ENCODE results near the gene PKNOX2. TPM values are rescaled to one million over a fixed set of nuclear protein-coding genes. Genes with fewer than 3 reads are reported as not detected.

The PKNOX2 gene
- total and polyA plus RNA-seq, 2 of the 8 experiments (the other 6 are each of a cell fraction or from before 2014, with no cell fraction given): 2.0 TPM

DNA sequence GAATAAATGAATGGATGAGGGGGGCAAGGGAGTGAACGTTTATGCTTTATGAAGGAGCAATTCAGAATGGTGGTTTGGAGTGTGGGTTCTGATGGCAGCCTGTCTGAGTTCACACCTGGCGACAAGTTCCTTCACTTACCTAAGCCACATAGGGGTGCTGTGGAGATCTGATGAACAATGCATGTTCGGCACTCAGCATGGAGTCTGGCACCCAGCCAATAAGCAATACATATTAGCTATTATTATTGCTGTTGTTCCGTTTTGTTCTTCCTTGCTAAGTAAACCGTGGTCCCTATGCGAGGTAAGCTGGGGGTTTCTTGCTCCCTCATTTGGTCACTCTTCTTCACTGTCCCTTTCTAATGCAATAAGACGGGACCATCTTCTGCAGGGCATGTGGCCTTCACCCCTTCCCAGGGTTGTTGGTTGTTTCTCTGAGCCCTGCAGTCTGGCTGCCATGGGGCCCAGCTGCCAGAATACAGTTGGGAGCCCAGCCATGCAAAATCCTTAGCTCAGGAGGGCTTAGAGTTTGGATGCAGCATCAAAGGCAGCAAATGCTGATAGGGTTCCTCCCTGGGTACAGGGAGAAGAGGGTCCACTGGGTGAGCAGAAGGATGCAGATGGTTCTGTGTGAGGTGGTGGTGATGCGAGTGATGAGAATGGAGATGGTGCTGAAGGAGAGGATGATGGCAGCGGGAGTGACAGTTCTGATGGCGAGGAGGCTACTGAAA is 6.4 kb upstream of the PKNOX2 start:
- H3K56ac ChIP-seq (replicated peaks; ENCODE audit: insufficient read length, low read depth, low read length): no peak overlapping the region
- CTCF ChIA-PET (ENCODE audit: partially characterized antibody): interaction anchor here (0.6 to 5.7 kb wide), 9 partner anchors 11 to 200 kb away, joined by 3 to 42 read pairs (median 3); no protein-coding TSS in a partner anchor
- H3K23ac ChIP-seq (ENCODE audit: insufficient read length): no peak overlapping the region
- TF ChIP-seq, protein P1, sequence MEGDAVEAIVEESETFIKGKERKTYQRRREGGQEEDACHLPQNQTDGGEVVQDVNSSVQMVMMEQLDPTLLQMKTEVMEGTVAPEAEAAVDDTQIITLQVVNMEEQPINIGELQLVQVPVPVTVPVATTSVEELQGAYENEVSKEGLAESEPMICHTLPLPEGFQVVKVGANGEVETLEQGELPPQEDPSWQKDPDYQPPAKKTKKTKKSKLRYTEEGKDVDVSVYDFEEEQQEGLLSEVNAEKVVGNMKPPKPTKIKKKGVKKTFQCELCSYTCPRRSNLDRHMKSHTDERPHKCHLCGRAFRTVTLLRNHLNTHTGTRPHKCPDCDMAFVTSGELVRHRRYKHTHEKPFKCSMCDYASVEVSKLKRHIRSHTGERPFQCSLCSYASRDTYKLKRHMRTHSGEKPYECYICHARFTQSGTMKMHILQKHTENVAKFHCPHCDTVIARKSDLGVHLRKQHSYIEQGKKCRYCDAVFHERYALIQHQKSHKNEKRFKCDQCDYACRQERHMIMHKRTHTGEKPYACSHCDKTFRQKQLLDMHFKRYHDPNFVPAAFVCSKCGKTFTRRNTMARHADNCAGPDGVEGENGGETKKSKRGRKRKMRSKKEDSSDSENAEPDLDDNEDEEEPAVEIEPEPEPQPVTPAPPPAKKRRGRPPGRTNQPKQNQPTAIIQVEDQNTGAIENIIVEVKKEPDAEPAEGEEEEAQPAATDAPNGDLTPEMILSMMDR (IDR thresholded peaks at IDR 0.05; ENCODE audit: control extremely low read depth in 1 of 3, insufficient read depth in 1 of 3, low read depth in 1 of 3, low read length in 3 of 3): peak in 1 of 3 experiments; percentile 3; a peak in 1 of 4 replicates
- TF ChIP-seq RAD21 (IDR thresholded peaks at IDR 0.05 in 1 of 2, conservative IDR thresholded peaks at IDR 0.05 in 1 of 2; ENCODE audit: low read depth in 2 of 2, low read length in 2 of 2): no peak
- no peak overlapping the region for H3K4me3 ChIP-seq (ENCODE audit: extremely low read depth in 1 of 4, insufficient read depth in 2 of 4, low read depth in 3 of 4, low read length in 4 of 4)
- H3K4me1 ChIP-seq (replicated peaks in 1 of 4; ENCODE audit: control insufficient read depth in 3 of 4, insufficient read depth in 4 of 4, low read length in 3 of 4): peaks cover 2 to 8% (median 5%) of the 10 kb centered on the region in 4 experiments; a peak in 6 of 7 replicates
- peak overlapping the region; percentile 61 for H3K4ac ChIP-seq (replicated peaks; ENCODE audit: insufficient read length, low read depth, low read length)
- H3K27me3 ChIP-seq (replicated peaks in 1 of 4; ENCODE audit: control insufficient read depth in 3 of 4, extremely low read depth in 1 of 4, insufficient read depth in 3 of 4, low read length in 3 of 4): no peaks in the 10 kb centered on the region; a peak in 2 of 7 replicates
- H4K5ac ChIP-seq (ENCODE audit: insufficient read length, low read depth, low read length): no peak overlapping the region
- no peak overlapping the region for H3K4me2 ChIP-seq (ENCODE audit: insufficient read depth in 1 of 2, low read depth in 2 of 2, low read length in 2 of 2)
- H3K14ac ChIP-seq (ENCODE audit: insufficient read length): no peak overlapping the region
- H4K91ac ChIP-seq (replicated peaks; ENCODE audit: insufficient read length, low read length): no peak overlapping the region
- H2AK5ac ChIP-seq (ENCODE audit: low read depth, low read length): 0 out of 2 replicates have a peak overlapping the region, but pooled peaks have one; percentile 19
- H3K9me3 ChIP-seq (ENCODE audit: insufficient read depth in 2 of 2, low read depth in 1 of 2, low read length in 1 of 2): peaks cover 0 to 6% of the 10 kb centered on the region in 2 experiments; a peak in 1 of 4 replicates
- no peak overlapping the region for H4K8ac ChIP-seq (ENCODE audit: extremely low read depth, insufficient read depth, low read length)
- no peak overlapping the region for H2BK12ac ChIP-seq (ENCODE audit: low read depth, low read length)
- no peak overlapping the region for H2BK5ac ChIP-seq (ENCODE audit: low read depth, low read length)
- H2BK15ac ChIP-seq (ENCODE audit: low read length): no peak overlapping the region
- H2BK20ac ChIP-seq (ENCODE audit: low read length): no peak overlapping the region
- H3K79me1 ChIP-seq (ENCODE audit: low read depth, low read length): no peaks in the 10 kb centered on the region
- H2BK120ac ChIP-seq (replicated peaks; ENCODE audit: low read depth, low read length): no peak overlapping the region
- DNase-seq (ENCODE audit: low read depth in 1 of 2, low spot score in 2 of 2) (no peak), FAIRE-seq (no peak)
- no peak overlapping the region for H3K18ac ChIP-seq (ENCODE audit: extremely low read depth, low read length)
- POLR2A ChIA-PET (ENCODE audit: partially characterized antibody): no interaction called here
- H4K20me1 ChIP-seq (replicated peaks in 1 of 2; ENCODE audit: control insufficient read depth in 1 of 2, insufficient read depth in 2 of 2, low read length in 2 of 2): no peaks in the 10 kb centered on the region
- H3K36me3 ChIP-seq (ENCODE audit: control insufficient read depth in 2 of 4, insufficient read depth in 4 of 4, low read length in 3 of 4): no peaks in the 10 kb centered on the region; a peak in 1 of 8 replicates
- H2AFZ ChIP-seq (ENCODE audit: low read length): no peak overlapping the region
- WGBS, 2 experiments (ENCODE audit: extremely low coverage in 1 of 2, insufficient coverage in 1 of 2, insufficient read length in 1 of 2, insufficient replicate concordance in 2 of 2, low coverage in 1 of 2, low lambda C conversion rate in 2 of 2, missing lambda C conversion rate in 1 of 2): 84% methylated on average over 10 of the region's 10 CpGs; no CpG with 5 or more reads in 1 of the 2 experiments
- H3K79me2 ChIP-seq (ENCODE audit: control insufficient read depth in 1 of 2, insufficient read depth in 2 of 2, low read length in 2 of 2): no peaks in the 10 kb centered on the region; a peak in 1 of 4 replicates
- no peak overlapping the region for H3K9ac ChIP-seq (replicated peaks in 1 of 4; ENCODE audit: extremely low read depth in 1 of 4, low read depth in 3 of 4, low read length in 3 of 4)
- no peak overlapping the region for H3K27ac ChIP-seq (ENCODE audit: low read depth, low read length)
- peaks cover 2% of the 10 kb centered on the region; the same call in 1 of the 2 replicates for H3K23me2 ChIP-seq (ENCODE audit: low read depth, low read length)

Measured in H1 (cell line).